Neuronal stem cell (in vitro differentiated cells): Measurements from ENCODE around the gene GSPT2. TPM values are rescaled to one million over a fixed set of nuclear protein-coding genes. Genes with fewer than 3 reads are reported as not detected.
"Not testable (repeated sequence)": the region's sequence is repeated elsewhere in the genome, so short reads cannot be mapped to it uniquely, and the experiment has no call there.

ENCODE experiments used
- DNase-seq: peaks from one replicate; pipeline ENCODE4 v3.0.0-alpha.2; 2013; ENCODE audit warnings: low spot score
- H2AFZ ChIP-seq: one replicate; pipeline ENCODE4 v1.6.1; 2013; ENCODE audit warnings: mild to moderate bottlenecking, low read length, inconsistent platforms
- H2AK5ac ChIP-seq: 2 replicates; pipeline ENCODE4 v1.6.1; 2013; ENCODE audit warnings: low read depth, mild to moderate bottlenecking, inconsistent platforms, low read length, moderate library complexity, mixed read lengths
- H2BK120ac ChIP-seq: 2 replicates; pipeline ENCODE4 v1.6.1; 2013; ENCODE audit warnings: low read depth, mild to moderate bottlenecking, inconsistent platforms, low read length, moderate library complexity, mixed read lengths
- H2BK12ac ChIP-seq: one replicate; pipeline ENCODE4 v1.6.1; 2013; ENCODE audit warnings: low read length, inconsistent platforms
- H2BK15ac ChIP-seq: 2 replicates; pipeline ENCODE4 v1.6.1; 2013; ENCODE audit warnings: mild to moderate bottlenecking, low read length, inconsistent platforms, mixed read lengths
- H2BK5ac ChIP-seq: one replicate; pipeline ENCODE4 v1.6.1; 2013; ENCODE audit warnings: inconsistent platforms, mild to moderate bottlenecking, low read length, moderate library complexity
- H3K14ac ChIP-seq: one replicate; pipeline ENCODE4 v1.6.1; 2013; ENCODE audit warnings: low read length, inconsistent platforms
- H3K18ac ChIP-seq: 2 replicates; pipeline ENCODE4 v1.6.1; 2013; ENCODE audit warnings: low read length, inconsistent platforms
- H3K23ac ChIP-seq: 2 replicates; pipeline ENCODE4 v1.6.1; 2013; ENCODE audit warnings: low read depth, mild to moderate bottlenecking, mixed read lengths, low read length, inconsistent platforms; ENCODE audit not compliant: poor library complexity
- H3K27ac ChIP-seq: replicated peaks from 3 replicates; pipeline ENCODE4 v1.5.1; 2013; ENCODE audit warnings: low read length, inconsistent platforms
- H3K27me3 ChIP-seq, 3 experiments: 2 replicates each; pipeline ENCODE4 v1.6.1; 2013; ENCODE audit warnings: low read length in 3 of 3, mild to moderate bottlenecking in 2 of 3, inconsistent platforms in 1 of 3, low read depth in 1 of 3, mixed read lengths in 1 of 3, moderate library complexity in 1 of 3; ENCODE audit not compliant: control insufficient read depth in 3 of 3, insufficient read depth in 3 of 3
- H3K36me3 ChIP-seq, 2 donors: replicated peaks in 1 of 2; 2 replicates each; pipeline ENCODE4 v1.6.1; 2013; ENCODE audit warnings: low read length in 2 of 2; ENCODE audit not compliant: control insufficient read depth in 2 of 2, insufficient read depth in 2 of 2
- H3K4ac ChIP-seq: 2 replicates; pipeline ENCODE4 v1.6.1; 2013; ENCODE audit warnings: inconsistent platforms, mild to moderate bottlenecking, low read length, moderate library complexity
- H3K4me1 ChIP-seq, 2 donors: 1 replicate in 1 of 2; 2 replicates in 1 of 2; pipeline ENCODE4 v1.6.1; 2013; ENCODE audit warnings: low read length in 2 of 2, low read depth in 1 of 2; ENCODE audit not compliant: control insufficient read depth in 2 of 2, insufficient read depth in 1 of 2
- H3K4me2 ChIP-seq: one replicate; pipeline ENCODE4 v1.6.1; 2013; ENCODE audit warnings: mild to moderate bottlenecking, low read length, inconsistent platforms; ENCODE audit not compliant: insufficient read depth, poor library complexity, severe bottlenecking
- H3K4me3 ChIP-seq, 2 donors: 2 replicates each; pipeline ENCODE4 v1.5.1; 2013; ENCODE audit warnings: low read length in 2 of 2, mild to moderate bottlenecking in 2 of 2, inconsistent platforms in 1 of 2, moderate library complexity in 1 of 2
- H3K79me1 ChIP-seq: one replicate; pipeline ENCODE4 v1.6.1; 2013; ENCODE audit warnings: low read depth, mild to moderate bottlenecking, inconsistent platforms, low read length, moderate library complexity
- H3K9ac ChIP-seq: one replicate; pipeline ENCODE4 v1.6.1; 2013; ENCODE audit warnings: mild to moderate bottlenecking, low read depth, low read length, inconsistent platforms; ENCODE audit not compliant: poor library complexity
- H3K9me3 ChIP-seq, 2 donors: replicated peaks in 1 of 2; 2 replicates each; pipeline versions ENCODE3 to v1.6.1; 2013; ENCODE audit warnings: low read length in 2 of 2, mild to moderate bottlenecking in 2 of 2, inconsistent platforms in 1 of 2, low read depth in 1 of 2, mixed read lengths in 1 of 2, moderate library complexity in 1 of 2; ENCODE audit not compliant: control insufficient read depth in 2 of 2, insufficient read depth in 1 of 2
- H4K8ac ChIP-seq: one replicate; pipeline ENCODE4 v1.6.1; 2013; ENCODE audit warnings: low read depth, mild to moderate bottlenecking, inconsistent platforms, low read length, moderate library complexity
- H4K91ac ChIP-seq: one replicate; pipeline ENCODE4 v1.6.1; 2013; ENCODE audit warnings: low read length, low read depth, mild to moderate bottlenecking, inconsistent platforms; ENCODE audit not compliant: poor library complexity
- WGBS, 2 donors: extraction: QIAGEN DNeasy Blood & Tissue Kit; methylation state at CpG; one replicate each; pipeline ENCODE4 v1.1.7; 2013; ENCODE audit warnings: missing lambda C conversion rate in 2 of 2, mixed read lengths in 1 of 2; ENCODE audit not compliant: insufficient read length in 2 of 2, insufficient replicate concordance in 1 of 2; ENCODE audit errors: extremely low coverage in 2 of 2; 5-methylcytosine and 5-hydroxymethylcytosine counted together
- polyA plus RNA-seq, 2 experiments: library from polyadenylated mRNA; stranded (reverse); fragments of 200-250 nt; gene quantifications; one replicate each; pipeline ENCODE4 v1.2.3, GENCODE V29; 2013

GSPT2 gene
- 15.3 TPM for polyA plus RNA-seq (2013, experiment 1 of 2)
- 16.0 TPM for polyA plus RNA-seq (2013, experiment 2 of 2)

- no peak within 1 kb of the TSS for H2BK120ac ChIP-seq
Measured at GRCh38 chrX:51743179-51743957, at the start of gene GSPT2. Gene GSPT2 (plus strand): TSS chrX:51743442. CDS start chrX:51743627, 185 bp downstream.

GRCh38 chrX:51694254-51694653 is 49.0 kb upstream of the GSPT2 start:
- DNase-seq: no peak
- Histone ChIP-seq H2BK120ac (no peak overlapping the region), H3K36me3 (no peaks in the 10 kb centered on the region), H3K23ac (no peak overlapping the region), H2AFZ (no peak overlapping the region), H4K91ac (no peak overlapping the region), H3K4me1 (no peaks in the 10 kb centered on the region), H3K9ac (no peak overlapping the region), H2BK12ac (no peak overlapping the region), H4K8ac (no peak overlapping the region), H3K79me1 (no peaks in the 10 kb centered on the region), H3K18ac (no peak overlapping the region), H3K27ac (no peak overlapping the region), H2AK5ac (no peak overlapping the region), H2BK15ac (no peak overlapping the region), H3K27me3 (peaks cover 0 to 17% (median 0%) of the 10 kb centered on the region in 3 experiments), H3K4me2 (no peak overlapping the region), H3K14ac (no peak overlapping the region), H3K9me3 (no peaks in the 10 kb centered on the region), H3K4me3 (no peak overlapping the region), H3K4ac (no peak overlapping the region), H2BK5ac (no peak overlapping the region)
- no CpG with 5 or more reads among the region's 6 CpGs for WGBS, 2 donors

More at GRCh38 chrX:51743179-51743957, at the start of gene GSPT2:
- H2AK5ac ChIP-seq: no peak within 1 kb of the TSS
- H3K14ac ChIP-seq: no peak within 1 kb of the TSS
- H3K4me1 ChIP-seq: peaks cover 0 to 3% of the 10 kb centered on the region in 2 donors
- peak within 1 kb of the TSS; percentile 22 for H2BK12ac ChIP-seq
- H2AFZ ChIP-seq: peak within 1 kb of the TSS; percentile 93
- peaks cover 0 to 16% (median 0%) of the 10 kb centered on the region in 3 experiments for H3K27me3 ChIP-seq
- H3K79me1 ChIP-seq: peaks cover 2% of the 10 kb centered on the region
- peak within 1 kb of the TSS; percentile 92 for H4K8ac ChIP-seq
- no peak within 1 kb of the TSS for H3K27ac ChIP-seq
- WGBS, 2 donors: no CpG with 5 or more reads among the region's 63 CpGs
- DNase-seq: peak; percentile 9
- H3K23ac ChIP-seq: peak within 1 kb of the TSS; percentile 91
- H3K36me3 ChIP-seq: peaks cover 0 to 23% of the 10 kb centered on the region in 2 donors
- H3K18ac ChIP-seq: peak within 1 kb of the TSS; percentile 96
- H4K91ac ChIP-seq: no peak within 1 kb of the TSS
- H2BK15ac ChIP-seq: no peak within 1 kb of the TSS
- peak within 1 kb of the TSS; percentile 90 for H3K9ac ChIP-seq
- H3K4ac ChIP-seq: no peak within 1 kb of the TSS
- H3K4me3 ChIP-seq: peak within 1 kb of the TSS; percentile 91 to 99
- H2BK5ac ChIP-seq: peak within 1 kb of the TSS; percentile 53
- H3K4me2 ChIP-seq: peak within 1 kb of the TSS; percentile 33
- no peaks in the 10 kb centered on the region for H3K9me3 ChIP-seq

- no peak overlapping the region for H3K9ac ChIP-seq
- no peaks in the 10 kb centered on the region for H3K79me1 ChIP-seq
- no peak overlapping the region for H3K14ac ChIP-seq
- H3K9me3 ChIP-seq: no peaks in the 10 kb centered on the region
- H3K23ac ChIP-seq: no peak overlapping the region
- no peak overlapping the region for H3K4ac ChIP-seq
- no peaks in the 10 kb centered on the region for H3K4me1 ChIP-seq
- no peak overlapping the region for H4K91ac ChIP-seq
- DNase-seq: no peak
- WGBS, 2 donors: no CpG with 5 or more reads among the region's 8 CpGs
- no peak overlapping the region for H2BK120ac ChIP-seq
- no peak overlapping the region for H2AK5ac ChIP-seq
- no peak overlapping the region for H3K18ac ChIP-seq
- no peak overlapping the region for H2BK15ac ChIP-seq
- H4K8ac ChIP-seq: no peak overlapping the region
- H2AFZ ChIP-seq: no peak overlapping the region
- no peak overlapping the region for H3K27ac ChIP-seq
- no peak overlapping the region for H2BK5ac ChIP-seq
- H3K36me3 ChIP-seq: no peaks in the 10 kb centered on the region
- peaks cover 0 to 17% (median 0%) of the 10 kb centered on the region in 3 experiments for H3K27me3 ChIP-seq
- no peak overlapping the region for H2BK12ac ChIP-seq
- no peak overlapping the region for H3K4me2 ChIP-seq
- no peak overlapping the region for H3K4me3 ChIP-seq
Measured at GRCh38 chrX:51697397-51697796, 45.8 kb upstream of the GSPT2 start.

- not testable (repeated sequence) for H3K36me3 ChIP-seq, H3K4me3 ChIP-seq, H3K14ac ChIP-seq, H4K91ac ChIP-seq, H3K79me1 ChIP-seq, DNase-seq, H3K9me3 ChIP-seq, H3K4me1 ChIP-seq, H2AK5ac ChIP-seq, H3K27ac ChIP-seq, H3K27me3 ChIP-seq, H2BK15ac ChIP-seq, H3K4ac ChIP-seq, H3K23ac ChIP-seq, H4K8ac ChIP-seq, H3K18ac ChIP-seq, H3K9ac ChIP-seq, H3K4me2 ChIP-seq, H2AFZ ChIP-seq, H2BK12ac ChIP-seq, H2BK120ac ChIP-seq, H2BK5ac ChIP-seq
- WGBS, 2 donors: no CpG with 5 or more reads among the region's 87 CpGs
Measured at GRCh38 chrX:51710277-51711164, 32.7 kb upstream of the GSPT2 start, which contains the start of gene CENPVL1. Gene CENPVL1 (plus strand): TSS chrX:51710512. CDS start chrX:51710512, 0 bp downstream.
